ENCODE results near the gene CARD11. TPM values are rescaled to one million over a fixed set of nuclear protein-coding genes. Genes with fewer than 3 reads are reported as not detected.

CARD11 gene
- 22.1 TPM for polyA plus RNA-seq (2013, experiment 1 of 2)
- polyA plus RNA-seq (2013, experiment 2 of 2): 23.6 TPM

DNA sequence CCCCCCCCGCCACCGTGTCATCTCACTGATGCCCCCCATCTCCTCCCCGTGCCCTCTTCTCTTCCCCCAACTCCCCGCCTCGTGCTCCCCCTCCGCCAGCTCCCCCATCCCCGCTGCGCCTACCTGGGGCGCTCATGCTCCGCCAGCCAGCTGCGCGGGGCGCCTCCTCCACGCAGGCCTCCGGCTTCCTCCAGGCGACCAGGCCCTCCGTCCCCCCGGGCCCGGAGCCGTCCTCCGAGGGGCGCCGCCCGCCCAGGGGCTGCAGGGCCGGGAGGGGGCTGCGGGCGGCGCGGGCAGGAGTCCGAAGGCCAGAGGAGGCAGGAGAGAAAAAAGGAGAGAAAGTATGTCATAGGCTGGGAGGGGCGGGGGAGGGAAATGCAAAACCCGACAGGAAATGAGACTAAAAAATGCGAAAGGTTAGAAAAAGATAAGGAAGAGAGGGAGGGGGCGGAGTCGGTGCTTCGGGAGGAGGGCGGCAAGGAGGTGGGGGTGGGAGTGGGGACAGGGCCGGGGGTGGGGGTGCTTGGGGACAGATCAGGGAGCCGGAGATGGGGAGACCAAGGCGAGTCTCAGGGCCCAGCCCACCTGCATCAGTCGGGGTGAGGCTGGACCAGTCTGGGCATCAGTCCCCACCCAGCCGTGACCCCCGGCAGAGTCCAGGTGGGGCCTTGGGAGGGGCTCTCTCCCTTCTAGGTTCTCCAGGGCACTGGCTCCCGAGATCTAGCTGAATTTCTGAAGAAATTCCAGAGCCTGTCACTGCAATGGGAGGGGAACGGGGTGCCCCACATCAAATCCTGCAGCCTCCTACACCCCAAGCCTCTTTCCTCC is at the start of gene CARD11:
TSS of gene CARD11 (minus strand) at position 324 of the 828 bp plus-strand sequence. CDS start 85,361 bp downstream, outside the sequence.
- Histone ChIP-seq H3K23ac (ENCODE audit: low read length) (no peak within 1 kb of the TSS), H3K18ac (ENCODE audit: low read length) (peak within 1 kb of the TSS; percentile 97), H3K79me1 (ENCODE audit: low read length) (peaks cover 3% of the 10 kb centered on the region), H3K27ac (ENCODE audit: low read depth, low read length) (peak within 1 kb of the TSS; percentile 34), H3K4ac (ENCODE audit: low read depth, low read length) (peak within 1 kb of the TSS; percentile 77), H4K5ac (ENCODE audit: low read length) (no peak within 1 kb of the TSS), H2BK5ac (ENCODE audit: low read length) (no peak within 1 kb of the TSS), H2AK5ac (ENCODE audit: low read length) (no peak within 1 kb of the TSS), H3K27me3 (ENCODE audit: insufficient read depth, low read length, poor library complexity) (no peaks in the 10 kb centered on the region), H3K9ac (ENCODE audit: low read length) (peak within 1 kb of the TSS; percentile 66), H2BK15ac (replicated peaks; ENCODE audit: low read depth) (peak within 1 kb of the TSS; percentile 5), H3K4me3 (ENCODE audit: low read length) (peak within 1 kb of the TSS; percentile 38), H3K56ac (ENCODE audit: low read length) (peak within 1 kb of the TSS; percentile 89), H2BK120ac (ENCODE audit: low read depth, low read length) (peak within 1 kb of the TSS; percentile 79), H3K4me2 (ENCODE audit: low read length) (peak within 1 kb of the TSS; percentile 40), H3K79me2 (ENCODE audit: control insufficient read depth, insufficient read depth, low read length) (peaks cover 2% of the 10 kb centered on the region), H3K4me1 (ENCODE audit: control insufficient read depth, low read depth, low read length) (no peaks in the 10 kb centered on the region), H4K8ac (ENCODE audit: low read depth, low read length) (peak within 1 kb of the TSS; percentile 93), H3K36me3 (ENCODE audit: control insufficient read depth, insufficient read depth, low read length) (no peaks in the 10 kb centered on the region)
- no CpG with 5 or more reads among the region's 45 CpGs for WGBS (ENCODE audit: extremely low coverage, insufficient coverage, low lambda C conversion rate)
- peak; percentile 87 for DNase-seq

DNA sequence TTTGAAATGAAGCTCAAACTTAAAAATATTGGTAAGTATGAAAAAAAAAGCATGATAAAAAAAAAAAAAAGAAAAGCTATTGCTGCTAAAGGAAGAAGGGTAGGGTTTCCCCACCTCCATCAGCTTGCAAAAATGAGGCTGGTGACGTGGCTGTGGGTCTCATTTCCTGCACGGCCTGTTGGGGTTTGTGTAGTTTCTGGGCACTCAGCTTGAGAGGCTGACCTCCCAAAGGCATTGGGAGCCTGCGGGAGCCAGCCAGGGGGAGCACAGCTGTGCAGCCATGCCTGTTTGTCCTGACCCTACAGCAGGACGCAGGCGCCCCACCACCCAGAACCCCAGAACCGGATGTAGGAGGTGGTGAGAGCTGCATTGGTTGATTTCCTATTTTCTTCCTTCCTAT is 48.8 kb upstream of the CARD11 start:
- Histone ChIP-seq H3K27ac (ENCODE audit: low read depth, low read length) (no peak overlapping the region), H3K79me1 (ENCODE audit: low read length) (no peaks in the 10 kb centered on the region), H3K23ac (ENCODE audit: low read length) (no peak overlapping the region), H3K56ac (ENCODE audit: low read length) (no peak overlapping the region), H2BK15ac (replicated peaks; ENCODE audit: low read depth) (no peak overlapping the region), H3K4ac (ENCODE audit: low read depth, low read length) (no peak overlapping the region), H4K5ac (ENCODE audit: low read length) (no peak overlapping the region), H3K36me3 (ENCODE audit: control insufficient read depth, insufficient read depth, low read length) (no peaks in the 10 kb centered on the region), H3K27me3 (ENCODE audit: insufficient read depth, low read length, poor library complexity) (no peaks in the 10 kb centered on the region), H4K8ac (ENCODE audit: low read depth, low read length) (no peak overlapping the region), H2BK120ac (ENCODE audit: low read depth, low read length) (no peak overlapping the region), H3K4me1 (ENCODE audit: control insufficient read depth, low read depth, low read length) (no peaks in the 10 kb centered on the region), H3K4me3 (ENCODE audit: low read length) (no peak overlapping the region), H2BK5ac (ENCODE audit: low read length) (no peak overlapping the region), H3K9ac (ENCODE audit: low read length) (no peak overlapping the region), H3K4me2 (ENCODE audit: low read length) (no peak overlapping the region), H2AK5ac (ENCODE audit: low read length) (no peak overlapping the region), H3K18ac (ENCODE audit: low read length) (no peak overlapping the region), H3K79me2 (ENCODE audit: control insufficient read depth, insufficient read depth, low read length) (no peaks in the 10 kb centered on the region)
- WGBS (ENCODE audit: extremely low coverage, insufficient coverage, low lambda C conversion rate): no CpG with 5 or more reads among the region's 6 CpGs
- no peak for DNase-seq

DNA sequence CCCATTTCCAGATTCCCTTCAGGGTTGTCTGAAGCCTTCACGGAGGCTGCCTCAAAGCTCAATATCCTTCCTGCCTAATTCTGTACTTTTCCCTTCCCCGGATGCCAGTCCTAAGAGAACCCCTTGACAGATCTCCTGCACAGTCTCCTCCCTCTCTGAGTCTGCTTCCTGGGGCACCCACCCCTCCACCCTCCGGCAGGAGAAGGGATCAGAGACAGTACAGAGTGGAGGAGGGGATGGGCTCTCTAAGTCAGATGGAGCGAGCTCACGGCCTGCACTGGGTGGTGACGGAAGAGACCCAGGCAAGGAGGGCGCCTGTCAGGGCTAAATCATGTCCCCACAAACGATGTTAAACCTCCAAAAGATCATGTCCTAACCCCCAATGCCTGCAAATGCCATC is 48.0 kb upstream of the CARD11 start:
- H3K23ac ChIP-seq (ENCODE audit: low read length): no peak overlapping the region
- H3K9ac ChIP-seq (ENCODE audit: low read length): no peak overlapping the region
- H3K56ac ChIP-seq (ENCODE audit: low read length): peak overlapping the region; percentile 25
- H2BK15ac ChIP-seq (replicated peaks; ENCODE audit: low read depth): no peak overlapping the region
- H2BK5ac ChIP-seq (ENCODE audit: low read length): no peak overlapping the region
- H4K8ac ChIP-seq (ENCODE audit: low read depth, low read length): no peak overlapping the region
- H3K27ac ChIP-seq (ENCODE audit: low read depth, low read length): no peak overlapping the region
- no peak overlapping the region for H3K4me2 ChIP-seq (ENCODE audit: low read length)
- no peaks in the 10 kb centered on the region for H3K79me1 ChIP-seq (ENCODE audit: low read length)
- no peak overlapping the region for H3K18ac ChIP-seq (ENCODE audit: low read length)
- H3K27me3 ChIP-seq (ENCODE audit: insufficient read depth, low read length, poor library complexity): no peaks in the 10 kb centered on the region
- H3K36me3 ChIP-seq (ENCODE audit: control insufficient read depth, insufficient read depth, low read length): no peaks in the 10 kb centered on the region
- no peak overlapping the region for H2BK120ac ChIP-seq (ENCODE audit: low read depth, low read length)
- no CpG with 5 or more reads among the region's 8 CpGs for WGBS (ENCODE audit: extremely low coverage, insufficient coverage, low lambda C conversion rate)
- H3K4me1 ChIP-seq (ENCODE audit: control insufficient read depth, low read depth, low read length): no peaks in the 10 kb centered on the region
- no peaks in the 10 kb centered on the region for H3K79me2 ChIP-seq (ENCODE audit: control insufficient read depth, insufficient read depth, low read length)
- H3K4ac ChIP-seq (ENCODE audit: low read depth, low read length): no peak overlapping the region
- H4K5ac ChIP-seq (ENCODE audit: low read length): no peak overlapping the region
- H2AK5ac ChIP-seq (ENCODE audit: low read length): no peak overlapping the region
- H3K4me3 ChIP-seq (ENCODE audit: low read length): no peak overlapping the region
- no peak for DNase-seq

DNA sequence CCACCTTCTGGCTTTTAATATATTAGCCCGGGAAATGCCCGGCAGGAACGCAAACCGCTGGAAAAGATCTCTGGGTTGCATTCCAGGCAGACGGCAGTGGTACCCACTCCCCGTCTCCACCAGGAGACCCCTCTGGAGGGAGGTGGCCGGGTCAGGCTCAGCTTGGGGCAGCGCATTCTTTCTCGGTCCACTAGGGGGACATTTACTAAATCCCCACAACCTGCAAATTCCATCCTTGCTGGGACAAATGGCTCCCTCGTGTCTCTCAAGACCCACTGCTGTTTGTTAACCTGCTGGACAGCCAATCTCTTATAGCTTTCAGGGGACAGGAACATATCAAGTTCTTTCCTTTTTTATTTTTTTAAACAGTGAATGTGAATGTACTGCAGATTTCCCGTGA is 45.8 kb upstream of the CARD11 start:
- H3K56ac ChIP-seq (ENCODE audit: low read length): no peak overlapping the region
- H3K4ac ChIP-seq (ENCODE audit: low read depth, low read length): no peak overlapping the region
- H2AK5ac ChIP-seq (ENCODE audit: low read length): no peak overlapping the region
- no peak overlapping the region for H3K4me2 ChIP-seq (ENCODE audit: low read length)
- H3K9ac ChIP-seq (ENCODE audit: low read length): no peak overlapping the region
- no peak overlapping the region for H2BK15ac ChIP-seq (replicated peaks; ENCODE audit: low read depth)
- H4K5ac ChIP-seq (ENCODE audit: low read length): no peak overlapping the region
- H4K8ac ChIP-seq (ENCODE audit: low read depth, low read length): no peak overlapping the region
- no peaks in the 10 kb centered on the region for H3K79me1 ChIP-seq (ENCODE audit: low read length)
- H2BK120ac ChIP-seq (ENCODE audit: low read depth, low read length): no peak overlapping the region
- H3K79me2 ChIP-seq (ENCODE audit: control insufficient read depth, insufficient read depth, low read length): no peaks in the 10 kb centered on the region
- no CpG with 5 or more reads among the region's 11 CpGs for WGBS (ENCODE audit: extremely low coverage, insufficient coverage, low lambda C conversion rate)
- H3K27ac ChIP-seq (ENCODE audit: low read depth, low read length): no peak overlapping the region
- no peak overlapping the region for H3K23ac ChIP-seq (ENCODE audit: low read length)
- no peaks in the 10 kb centered on the region for H3K27me3 ChIP-seq (ENCODE audit: insufficient read depth, low read length, poor library complexity)
- no peaks in the 10 kb centered on the region for H3K4me1 ChIP-seq (ENCODE audit: control insufficient read depth, low read depth, low read length)
- H3K4me3 ChIP-seq (ENCODE audit: low read length): no peak overlapping the region
- peak; percentile 75 for DNase-seq
- no peak overlapping the region for H3K18ac ChIP-seq (ENCODE audit: low read length)
- no peak overlapping the region for H2BK5ac ChIP-seq (ENCODE audit: low read length)
- H3K36me3 ChIP-seq (ENCODE audit: control insufficient read depth, insufficient read depth, low read length): no peaks in the 10 kb centered on the region

DNA sequence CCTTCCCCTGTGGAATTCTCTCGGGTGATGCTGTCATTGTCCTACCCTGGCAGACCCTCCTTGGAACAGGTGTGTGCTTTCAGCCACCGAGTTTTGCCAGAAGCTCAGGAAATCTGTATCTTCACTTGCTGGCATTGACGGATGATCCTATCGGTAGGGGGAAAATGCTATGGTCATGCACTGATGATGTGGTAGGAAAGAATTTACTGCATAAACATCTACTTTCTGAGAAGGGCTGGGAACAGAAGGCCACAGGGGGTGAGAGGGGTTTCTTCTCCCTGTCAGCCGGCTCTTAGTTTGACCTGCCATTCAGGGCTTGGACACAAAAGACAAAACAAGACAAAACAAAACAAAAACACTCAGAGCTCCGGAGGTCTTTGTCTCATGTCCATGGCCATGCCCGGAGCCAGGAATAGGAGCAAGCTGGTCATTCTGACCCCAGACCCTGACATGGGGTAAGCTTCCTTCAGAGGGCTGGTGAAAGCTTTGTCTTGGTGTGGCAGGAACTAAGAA is 43.6 kb upstream of the CARD11 start:
- Histone ChIP-seq H3K56ac (ENCODE audit: low read length) (no peak overlapping the region), H2BK5ac (ENCODE audit: low read length) (no peak overlapping the region), H3K27me3 (ENCODE audit: insufficient read depth, low read length, poor library complexity) (no peaks in the 10 kb centered on the region), H2BK120ac (ENCODE audit: low read depth, low read length) (no peak overlapping the region), H3K27ac (ENCODE audit: low read depth, low read length) (no peak overlapping the region), H4K5ac (ENCODE audit: low read length) (no peak overlapping the region), H3K4ac (ENCODE audit: low read depth, low read length) (no peak overlapping the region), H3K4me3 (ENCODE audit: low read length) (no peak overlapping the region), H3K4me2 (ENCODE audit: low read length) (no peak overlapping the region), H2BK15ac (replicated peaks; ENCODE audit: low read depth) (no peak overlapping the region), H3K79me2 (ENCODE audit: control insufficient read depth, insufficient read depth, low read length) (no peaks in the 10 kb centered on the region), H3K23ac (ENCODE audit: low read length) (no peak overlapping the region), H3K4me1 (ENCODE audit: control insufficient read depth, low read depth, low read length) (no peaks in the 10 kb centered on the region), H4K8ac (ENCODE audit: low read depth, low read length) (no peak overlapping the region), H3K79me1 (ENCODE audit: low read length) (no peaks in the 10 kb centered on the region), H3K36me3 (ENCODE audit: control insufficient read depth, insufficient read depth, low read length) (no peaks in the 10 kb centered on the region), H3K9ac (ENCODE audit: low read length) (no peak overlapping the region), H3K18ac (ENCODE audit: low read length) (no peak overlapping the region), H2AK5ac (ENCODE audit: low read length) (no peak overlapping the region)
- no CpG with 5 or more reads among the region's 7 CpGs for WGBS (ENCODE audit: extremely low coverage, insufficient coverage, low lambda C conversion rate)
- peak; percentile 40 for DNase-seq
